ENCODE data around the gene IFNA6.

Gene IFNA6

GRCh38 chr9:21326526-21327139 lies 24.1 kb downstream of the IFNA6 start:
- DNase-seq = no peak

DNA sequence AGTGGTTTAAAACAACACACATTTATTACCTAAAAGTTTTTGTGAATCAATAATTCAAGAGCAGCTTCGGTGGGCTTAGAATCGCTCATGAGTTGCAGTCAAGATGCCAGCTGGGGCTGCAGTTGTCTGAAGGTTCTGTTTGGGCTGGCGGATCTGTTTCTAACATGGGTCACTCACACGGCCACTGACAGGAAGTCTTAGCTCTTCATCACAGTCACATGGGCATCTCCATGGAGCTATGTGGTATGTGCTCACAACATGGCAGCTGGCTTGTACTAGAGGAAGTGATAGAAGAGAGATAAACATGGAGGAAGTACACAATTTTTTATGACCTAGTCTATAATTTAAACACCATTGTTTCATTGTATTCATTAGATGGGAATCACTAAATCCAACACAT lies 26.6 kb downstream of the IFNA6 start:
- no peak for DNase-seq

GRCh38 chr9:21322911-21323461 lies 27.7 kb downstream of the IFNA6 start:
- DNase-seq = no peak

DNA sequence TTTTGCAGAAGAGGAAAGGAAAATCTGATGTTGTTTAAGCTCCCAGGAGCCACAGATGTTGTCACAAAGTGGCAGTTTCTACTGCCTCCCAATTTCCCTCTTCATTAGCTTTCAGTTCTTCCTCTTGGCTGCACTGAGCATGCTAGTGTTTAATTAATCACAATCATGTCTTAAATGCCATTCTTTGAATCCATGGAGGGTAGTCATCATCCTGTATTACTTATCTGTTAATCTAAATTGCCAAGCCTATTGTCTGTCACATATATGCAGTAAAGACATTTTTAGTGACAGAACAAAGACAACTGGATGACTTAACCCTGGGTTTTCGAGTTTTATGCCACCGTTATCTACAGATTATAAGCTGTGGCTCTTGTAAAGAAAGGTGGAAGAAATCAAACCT lies 30.2 kb downstream of the IFNA6 start:
- DNase-seq = no peak

- DNase-seq = peak; percentile 37
These were observed 32.4 kb downstream of the IFNA6 start for GRCh38 chr9:21317956-21318923.

DNA sequence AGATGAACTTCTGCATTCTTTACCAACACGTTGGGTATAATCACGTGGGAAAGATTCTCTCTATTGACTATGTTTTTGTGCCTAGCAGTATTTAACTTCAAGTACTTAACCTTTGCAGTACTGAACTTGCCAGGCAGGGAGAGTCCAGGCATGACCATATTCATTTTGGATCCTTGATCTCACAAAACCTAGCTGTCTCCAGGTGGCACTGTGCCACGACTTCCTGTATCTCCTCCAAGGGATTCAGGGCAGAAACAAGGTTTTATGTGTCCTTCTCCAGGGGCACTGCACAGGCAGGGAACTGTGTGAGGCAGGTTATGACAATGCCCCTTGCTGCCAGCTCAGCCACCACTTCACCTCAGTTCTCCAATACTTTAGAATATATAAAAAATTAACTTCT lies 33.8 kb downstream of the IFNA6 start:
- no peak for DNase-seq

DNA sequence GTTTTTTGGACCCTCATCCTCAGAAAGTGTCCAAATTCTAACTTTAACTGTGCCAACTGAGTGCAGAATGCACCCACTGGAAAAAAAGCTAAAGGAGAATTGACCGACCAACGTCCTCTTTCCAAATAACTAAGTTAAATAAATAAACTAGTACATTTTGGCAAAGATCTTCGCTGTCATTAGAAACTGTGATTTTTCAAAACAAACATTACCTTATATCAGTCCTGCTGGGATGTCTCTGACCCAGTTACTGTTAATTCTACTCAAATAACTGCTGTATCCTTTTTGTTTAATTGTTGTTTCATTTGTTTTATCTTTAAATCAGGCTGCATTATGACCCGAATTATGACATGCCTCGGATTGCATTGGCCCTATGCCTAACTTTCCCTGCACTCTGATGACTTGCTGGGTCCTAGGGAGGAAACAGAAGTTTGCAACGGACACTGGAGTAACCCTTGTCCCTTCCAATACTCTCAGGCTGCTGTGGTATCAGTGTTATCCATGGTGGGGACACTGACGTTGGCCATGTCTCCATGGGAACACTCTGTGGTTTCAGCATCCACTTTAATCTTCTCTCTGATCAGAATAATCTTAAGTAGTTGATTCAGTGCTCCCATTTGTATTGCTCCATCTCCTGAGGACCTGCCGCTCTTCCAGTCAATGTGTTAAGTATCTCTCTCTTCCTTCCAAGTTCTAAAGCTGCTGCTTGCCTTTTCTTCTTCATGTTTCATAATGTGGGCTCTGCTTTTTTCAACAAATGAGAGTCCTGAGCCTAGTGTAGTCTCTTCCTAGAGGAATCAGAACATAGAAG lies 34.5 kb downstream of the IFNA6 start:
- DNase-seq = no peak

- no peak for DNase-seq
These were observed 36.5 kb downstream of the IFNA6 start for GRCh38 chr9:21314152-21314551.

GRCh38 chr9:21311889-21312288 lies 38.8 kb downstream of the IFNA6 start:
- DNase-seq = no peak

- DNase-seq = no peak
These were observed 45.5 kb downstream of the IFNA6 start, which contains the start of gene IFNA5 for GRCh38 chr9:21305213-21305612. TSS of gene IFNA5 (minus strand) at chr9:21305313. CDS start at chr9:21305256, 57 bp downstream.

All from stimulated activated CD8-positive, alpha-beta memory T cell treated with anti-CD3 and anti-CD28 coated beads, Interleukin-4, amount 100 ng/mL, for 48 hours (primary cell).